AG04449 (cell line): ENCODE measurements around the gene PDE4D.

Experiments used
- CTCF ChIA-PET: fragments of 350-600 bp; formaldehyde crosslinking; extraction: SDS; loops from one replicate; lab custom pipeline; 2021; ENCODE audit warnings: antibody characterized with exemption; lab: Yijun Ruan, JAX
- POLR2A ChIA-PET: fragments of 400-600, 350-600 bp; formaldehyde crosslinking; extraction: SDS; loops from one replicate; lab custom pipeline; 2020; ENCODE audit warnings: antibody characterized with exemption, inconsistent platforms; lab: Yijun Ruan, JAX
- DNase-seq: peaks from one replicate; pipeline ENCODE4 v3.0.0-alpha.2; 2010; ENCODE audit warnings: low read depth, low spot score
- H3K4me3 ChIP-seq: 2 replicates; pipeline ENCODE4 v1.5.1; 2011; ENCODE audit warnings: low read depth, mild to moderate bottlenecking, control low read depth, low read length
- TF ChIP-seq, protein P1 (sequence below): IDR thresholded peaks from one replicate; pipeline ENCODE4 v1.5.1; 2011; ENCODE audit warnings: mild to moderate bottlenecking, moderate library complexity, low read length, control low read depth, inconsistent platforms; ENCODE audit not compliant: insufficient read depth; ENCODE audit errors: missing control alignments

PDE4D gene

DNA sequence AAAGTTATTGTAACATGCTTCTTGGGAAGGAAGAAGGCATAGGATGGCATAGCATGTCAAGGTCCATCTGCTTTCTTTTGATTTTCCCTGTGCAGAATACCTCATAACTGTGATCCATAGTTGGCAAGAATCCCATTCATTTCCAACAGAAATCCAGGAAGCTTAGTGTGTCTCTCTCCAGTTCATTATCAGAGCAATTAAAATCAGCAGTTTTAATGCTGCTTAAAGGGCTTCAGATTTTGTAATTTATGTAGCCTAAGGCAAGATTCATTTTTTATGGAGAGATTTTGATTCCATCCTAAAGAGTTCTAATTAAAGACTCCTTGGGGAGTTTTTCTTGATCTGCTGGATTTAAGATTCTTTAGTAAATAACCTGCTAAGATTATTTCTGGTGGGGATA lies 560.1 kb downstream of the PDE4D start:
- no peak for DNase-seq
- ChIA-PET POLR2A (no interaction called here), CTCF (interaction anchor here (0.9 kb wide), 2 partner anchors 40 to 117 kb away, joined by 3 read pairs; no protein-coding TSS in a partner anchor)
- no peak overlapping the region for H3K4me3 ChIP-seq
- TF ChIP-seq, protein P1, sequence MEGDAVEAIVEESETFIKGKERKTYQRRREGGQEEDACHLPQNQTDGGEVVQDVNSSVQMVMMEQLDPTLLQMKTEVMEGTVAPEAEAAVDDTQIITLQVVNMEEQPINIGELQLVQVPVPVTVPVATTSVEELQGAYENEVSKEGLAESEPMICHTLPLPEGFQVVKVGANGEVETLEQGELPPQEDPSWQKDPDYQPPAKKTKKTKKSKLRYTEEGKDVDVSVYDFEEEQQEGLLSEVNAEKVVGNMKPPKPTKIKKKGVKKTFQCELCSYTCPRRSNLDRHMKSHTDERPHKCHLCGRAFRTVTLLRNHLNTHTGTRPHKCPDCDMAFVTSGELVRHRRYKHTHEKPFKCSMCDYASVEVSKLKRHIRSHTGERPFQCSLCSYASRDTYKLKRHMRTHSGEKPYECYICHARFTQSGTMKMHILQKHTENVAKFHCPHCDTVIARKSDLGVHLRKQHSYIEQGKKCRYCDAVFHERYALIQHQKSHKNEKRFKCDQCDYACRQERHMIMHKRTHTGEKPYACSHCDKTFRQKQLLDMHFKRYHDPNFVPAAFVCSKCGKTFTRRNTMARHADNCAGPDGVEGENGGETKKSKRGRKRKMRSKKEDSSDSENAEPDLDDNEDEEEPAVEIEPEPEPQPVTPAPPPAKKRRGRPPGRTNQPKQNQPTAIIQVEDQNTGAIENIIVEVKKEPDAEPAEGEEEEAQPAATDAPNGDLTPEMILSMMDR: no peak

DNA sequence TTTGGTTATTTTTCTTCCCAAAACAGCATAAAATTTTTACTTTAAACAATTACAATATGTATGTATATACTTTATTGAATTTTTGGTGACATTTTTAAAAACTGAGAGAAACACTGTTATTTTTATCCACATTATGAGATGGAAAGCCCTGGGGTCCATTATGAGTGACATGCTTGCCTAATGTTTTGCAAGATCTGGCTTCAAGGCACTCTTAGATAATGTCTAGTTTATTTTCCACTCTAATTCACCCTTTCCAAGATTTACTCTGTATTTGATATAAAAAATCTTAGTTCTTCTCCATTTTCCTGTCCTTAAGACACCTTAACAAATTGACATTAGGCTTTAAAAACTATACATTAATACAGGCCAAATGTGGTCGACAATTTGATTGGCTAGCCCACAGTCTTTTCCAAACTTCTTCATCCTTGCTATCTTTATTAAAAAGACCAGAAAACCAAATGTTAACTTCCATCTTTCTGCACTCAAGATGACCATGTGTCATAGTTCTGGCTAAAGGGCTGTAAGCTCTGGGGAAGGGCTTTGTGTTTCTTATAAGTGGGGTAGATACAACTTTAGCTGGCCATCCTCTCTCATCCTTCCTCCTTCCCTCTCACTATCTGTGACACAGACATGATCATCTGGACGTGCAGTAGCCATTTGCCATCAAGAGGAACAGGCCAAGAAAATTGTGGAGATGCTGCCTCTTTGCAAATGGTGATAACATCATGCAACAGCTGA lies 561.1 kb downstream of the PDE4D start:
- H3K4me3 ChIP-seq: no peak overlapping the region
- TF ChIP-seq, protein P1: no peak
- POLR2A ChIA-PET: no interaction called here
- CTCF ChIA-PET: no interaction called here
- DNase-seq: no peak

DNA sequence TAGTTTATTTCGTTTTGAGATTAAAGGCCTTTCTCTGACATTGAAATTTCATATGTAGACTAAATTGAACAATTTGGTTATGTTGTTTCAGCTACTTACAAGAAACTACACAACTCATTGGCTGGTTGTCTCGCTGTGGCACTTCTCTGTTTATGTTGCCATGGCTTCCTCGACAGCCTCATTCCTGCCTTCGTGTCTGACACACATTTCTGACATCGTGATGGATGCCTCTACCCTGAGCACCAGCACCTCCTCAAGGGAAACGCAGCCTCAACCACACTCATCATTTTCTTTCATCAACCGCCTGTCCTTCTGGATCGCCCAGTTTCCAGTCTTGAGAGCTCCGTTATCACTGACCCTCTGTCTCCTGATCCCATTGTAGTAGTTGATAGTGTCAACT lies 562.8 kb downstream of the PDE4D start:
- CTCF ChIA-PET: interaction anchor here (1.7 kb wide), 1 partner anchor 143 kb away, joined by 5 read pairs; no protein-coding TSS in a partner anchor
- no peak overlapping the region for H3K4me3 ChIP-seq
- TF ChIP-seq, protein P1: no peak
- POLR2A ChIA-PET: no interaction called here
- no peak for DNase-seq

DNA sequence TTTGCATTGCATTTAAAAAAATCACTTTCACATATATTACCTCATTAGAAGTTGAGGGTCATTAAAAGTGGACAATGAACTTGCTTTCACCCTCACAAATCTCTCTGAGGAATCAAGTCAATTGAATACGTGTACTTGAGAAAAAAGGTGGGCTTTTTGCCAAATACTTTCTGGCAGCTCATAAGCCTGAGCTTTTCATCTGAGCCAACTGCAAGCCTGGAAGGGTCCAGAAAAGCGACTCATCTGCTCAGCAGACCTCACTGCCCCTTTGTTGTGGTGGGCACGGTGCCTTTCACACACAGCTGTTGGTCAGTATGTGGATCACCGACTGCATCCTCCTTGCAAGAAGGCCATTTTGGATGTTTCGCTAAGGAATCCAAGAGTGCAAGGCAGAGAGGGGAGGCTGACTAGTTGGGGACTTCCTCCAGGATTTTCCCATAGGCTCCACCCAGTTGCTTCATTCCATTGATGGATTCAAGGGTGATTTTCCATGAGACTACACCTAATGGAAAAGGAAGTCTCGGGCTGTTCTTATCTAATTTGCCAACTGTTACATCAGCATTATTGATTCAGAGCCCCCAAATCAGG lies 564.7 kb downstream of the PDE4D start:
- POLR2A ChIA-PET: no interaction called here
- H3K4me3 ChIP-seq: no peak overlapping the region
- TF ChIP-seq, protein P1: no peak
- CTCF ChIA-PET: interaction anchor here (1.5 kb wide), 1 partner anchor 50 kb away, joined by 4 read pairs; no protein-coding TSS in a partner anchor
- peak; percentile 26 for DNase-seq

DNA sequence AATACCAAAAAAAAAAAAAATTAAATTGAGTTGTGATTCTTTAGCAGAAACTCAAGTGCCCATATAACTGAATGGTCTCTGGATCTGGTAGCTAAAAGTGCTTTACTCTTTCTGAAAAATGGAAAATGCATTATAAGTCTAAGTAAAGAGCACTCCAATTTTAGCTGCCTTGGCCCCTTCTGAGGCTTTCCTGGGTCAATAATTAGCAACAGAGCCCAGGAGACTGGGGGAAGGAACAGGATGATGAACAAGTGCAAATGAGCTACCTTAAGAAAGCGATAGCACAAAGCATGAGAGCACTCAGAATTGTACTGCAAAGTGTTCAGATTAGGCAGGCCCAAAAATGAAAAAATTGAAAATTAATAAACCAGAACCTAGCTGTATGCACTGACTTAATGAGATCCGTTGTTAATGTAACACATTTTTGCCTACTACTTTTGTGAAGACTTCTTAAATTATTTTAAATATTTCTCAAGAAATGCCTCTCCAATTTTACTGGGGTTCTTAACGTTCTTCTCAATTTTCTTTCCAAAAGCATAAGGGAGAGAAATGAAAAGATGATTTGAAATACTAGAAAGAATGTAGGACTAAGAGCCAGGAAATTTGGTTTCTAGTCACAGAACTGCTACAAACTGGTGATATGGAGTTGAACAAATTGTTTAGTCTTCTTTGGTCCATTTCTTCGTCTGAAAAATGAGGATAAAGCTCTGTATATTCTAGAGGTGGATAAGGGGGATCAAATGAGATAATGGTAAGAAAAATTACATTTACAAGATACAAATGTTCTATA lies 566.1 kb downstream of the PDE4D start:
- H3K4me3 ChIP-seq: no peak overlapping the region
- POLR2A ChIA-PET: no interaction called here
- TF ChIP-seq, protein P1: no peak
- no peak for DNase-seq
- CTCF ChIA-PET: interaction anchor here (1.0 to 1.5 kb wide), 3 partner anchors 40 to 139 kb away, joined by 3 to 5 read pairs (median 4); no protein-coding TSS in a partner anchor

DNA sequence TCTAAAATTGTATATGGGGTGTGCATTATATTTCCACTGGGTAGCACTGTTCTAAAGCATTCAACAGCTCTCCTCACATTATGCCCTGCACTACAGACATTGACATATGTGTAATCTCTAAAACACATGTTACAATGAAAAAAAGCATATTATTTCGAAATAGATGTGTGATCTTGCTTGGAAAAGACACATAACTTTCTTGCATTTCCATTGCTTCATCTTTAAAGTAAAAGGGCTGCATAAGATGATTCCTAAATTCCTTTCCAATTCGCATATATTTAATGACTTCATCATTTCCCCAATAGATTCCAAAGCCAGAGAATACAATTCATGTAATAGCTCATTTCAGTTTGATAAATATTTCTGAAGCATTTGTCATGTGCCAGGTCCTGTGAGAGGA lies 566.9 kb downstream of the PDE4D start:
- TF ChIP-seq, protein P1: no peak
- ChIA-PET CTCF (interaction anchor here (1.6 kb wide), 1 partner anchor 138 kb away, joined by 4 read pairs; no protein-coding TSS in a partner anchor), POLR2A (no interaction called here)
- DNase-seq: no peak
- no peak overlapping the region for H3K4me3 ChIP-seq
